PC-3 (cell line): Measurements from ENCODE around the gene PANK1. TPM values are rescaled to one million over a fixed set of nuclear protein-coding genes. Genes with fewer than 3 reads are reported as not detected.

ENCODE experiments used
- ATAC-seq: fragments of 200-7000 bp; cut with Tn5 transposase; 2 replicates; pipeline ENCODE4 v1.9.1; 2020; ENCODE audit warnings: mild to moderate bottlenecking, moderate library complexity
- BruUV-seq: library from RNA; stranded (reverse); fragments of 400-500 nt; replicated peaks from 2 replicates; lab custom pipeline; 2021; lab: Mats Ljungman, UMichigan
- CTCF ChIA-PET: fragments of 300-600 bp; sonication (Branson Sonifier 250); formaldehyde crosslinking; loops from one replicate; lab custom pipeline; 2022; ENCODE audit warnings: antibody characterized with exemption; lab: Charles Lee
- POLR2A ChIA-PET: fragments of 300-600 bp; sonication (Branson Sonifier 250); formaldehyde crosslinking; loops from one replicate; lab custom pipeline; 2022; ENCODE audit warnings: antibody characterized with exemption; ENCODE audit not compliant: unreplicated experiment; lab: Charles Lee
- DNase-seq: peaks from one replicate; pipeline ENCODE4 v3.0.0-alpha.2; 2015
- H2AFZ ChIP-seq: fragments of 300-600 bp; sonication (generic); 2 replicates; pipeline ENCODE4 v1.6.0; 2016; ENCODE audit warnings: antibody characterized with exemption, low read length
- H3F3A ChIP-seq: fragments of 300-600 bp; sonication (generic); one replicate; pipeline ENCODE4 v1.6.0; 2017; ENCODE audit warnings: antibody characterized with exemption, low read length, control low read depth, mild to moderate bottlenecking; ENCODE audit not compliant: unreplicated experiment
- H3K27ac ChIP-seq: fragments of 300-600 bp; sonication (generic); 2 replicates; pipeline ENCODE4 v1.5.1; 2016; ENCODE audit warnings: mild to moderate bottlenecking, low read length
- H3K27me3 ChIP-seq: fragments of 300-600 bp; sonication (generic); 2 replicates; pipeline ENCODE4 v1.6.1; 2016; ENCODE audit warnings: low read length, mixed read lengths
- H3K36me3 ChIP-seq: fragments of 300-600 bp; sonication (generic); 2 replicates; pipeline ENCODE4 v1.6.1; 2016; ENCODE audit warnings: low read depth, mixed run types, low read length, mixed read lengths
- H3K4me1 ChIP-seq: fragments of 300-600 bp; sonication (generic); 2 replicates; pipeline ENCODE4 v1.5.1; 2016; ENCODE audit warnings: low read length; ENCODE audit not compliant: insufficient read depth
- H3K4me2 ChIP-seq: fragments of 300-600 bp; sonication (generic); 2 replicates; pipeline ENCODE4 v1.6.0; 2016; ENCODE audit warnings: low read length
- H3K4me3 ChIP-seq: fragments of 300-600 bp; sonication (generic); 2 replicates; pipeline ENCODE4 v1.5.1; 2016; ENCODE audit warnings: mild to moderate bottlenecking, low read length, mixed read lengths
- H3K79me2 ChIP-seq: fragments of 300-600 bp; sonication (generic); 2 replicates; pipeline ENCODE4 v1.6.1; 2017; ENCODE audit warnings: low read length, mixed read lengths
- H3K9ac ChIP-seq: fragments of 300-600 bp; sonication (generic); 2 replicates; pipeline ENCODE4 v1.6.0; 2016; ENCODE audit warnings: mild to moderate bottlenecking, low read length
- H3K9me2 ChIP-seq: fragments of 300-600 bp; sonication (generic); replicated peaks from 2 replicates; pipeline ENCODE4 v1.6.1; 2016; ENCODE audit warnings: mixed run types, low read length, mixed read lengths
- H3K9me3 ChIP-seq: fragments of 300-600 bp; sonication (generic); 2 replicates; pipeline ENCODE4 v1.6.1; 2016; ENCODE audit warnings: low read length, mixed read lengths
- H4K20me1 ChIP-seq: fragments of 300-600 bp; sonication (generic); 2 replicates; pipeline ENCODE4 v1.6.1; 2016; ENCODE audit warnings: low read length, mixed read lengths
- EZH2 ChIP-seq: fragments of 300-600 bp; sonication (generic); IDR thresholded peaks from one replicate; pipeline ENCODE4 v1.6.1; 2017; ENCODE audit warnings: antibody characterized with exemption, mild to moderate bottlenecking, low read length; ENCODE audit not compliant: unreplicated experiment
- EZH2phosphoT487 ChIP-seq: fragments of 300-600 bp; sonication (generic); IDR thresholded peaks from 2 replicates; pipeline ENCODE4 v1.6.1; 2018; ENCODE audit warnings: mild to moderate bottlenecking, antibody characterized with exemption, low read length, borderline replicate concordance
- intact Hi-C: fragments of 100-400 bp; cut with micrococcal nuclease; formaldehyde crosslinking; loops from 2 replicates; pipeline ENCODE4 v1.9.0; 2023
- total RNA-seq: library from RNA; depleted of rRNA; stranded (reverse); fragments of >200 nt; gene quantifications from 2 replicates; pipeline ENCODE4 v1.2.3, GENCODE V29; 2014
- TF ChIP-seq, protein P1 (sequence below): fragments of 300-600 bp; sonication (generic); conservative IDR thresholded peaks from 2 replicates; pipeline ENCODE4 v1.5.1; 2017; ENCODE audit warnings: antibody characterized with exemption, low read depth, mild to moderate bottlenecking, low read length

PANK1 gene
- total RNA-seq, 1 experiment from 2014 or later = 3.9 TPM

DNA sequence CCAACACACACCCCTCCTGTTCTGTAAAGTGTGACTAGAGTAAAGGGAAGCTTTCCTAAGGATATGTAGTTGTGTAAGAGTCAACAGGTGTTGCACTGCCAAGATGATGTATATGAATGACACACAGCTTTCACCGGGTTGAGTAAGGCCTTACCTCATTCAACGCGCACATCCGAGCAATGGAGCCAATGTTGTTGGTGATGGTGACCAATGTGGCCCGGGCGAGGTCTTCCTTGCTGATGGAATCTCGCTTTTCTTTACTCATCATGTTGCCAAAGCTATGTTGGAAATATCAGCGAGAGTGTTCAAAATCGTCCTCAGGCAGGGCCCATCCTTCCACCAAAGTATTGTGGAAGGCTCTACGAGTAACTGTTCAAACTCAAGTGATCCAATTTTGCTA lies 52.0 kb downstream of the PANK1 start:
- Histone ChIP-seq H3K36me3 (peaks cover 1% of the 10 kb centered on the region; the same call in 1 of the 2 replicates), H3K27ac (no peak overlapping the region), H3K4me2 (no peak overlapping the region), H3K79me2 (no peaks in the 10 kb centered on the region), H3F3A (no peaks in the 10 kb centered on the region), H3K27me3 (no peaks in the 10 kb centered on the region), H3K9me3 (no peaks in the 10 kb centered on the region), H3K4me3 (no peak overlapping the region), H2AFZ (no peak overlapping the region), H3K9ac (no peak overlapping the region), H3K9me2 (no peaks in the 10 kb centered on the region), H3K4me1 (peaks cover 16% of the 10 kb centered on the region), H4K20me1 (no peaks in the 10 kb centered on the region)
- POLR2A ChIA-PET = no interaction called here
- CTCF ChIA-PET = no interaction called here
- BruUV-seq = no TSS peak
- intact Hi-C loops = no loop called here
- DNase-seq = no peak
- no peak for ATAC-seq
- TF ChIP-seq, protein P1, sequence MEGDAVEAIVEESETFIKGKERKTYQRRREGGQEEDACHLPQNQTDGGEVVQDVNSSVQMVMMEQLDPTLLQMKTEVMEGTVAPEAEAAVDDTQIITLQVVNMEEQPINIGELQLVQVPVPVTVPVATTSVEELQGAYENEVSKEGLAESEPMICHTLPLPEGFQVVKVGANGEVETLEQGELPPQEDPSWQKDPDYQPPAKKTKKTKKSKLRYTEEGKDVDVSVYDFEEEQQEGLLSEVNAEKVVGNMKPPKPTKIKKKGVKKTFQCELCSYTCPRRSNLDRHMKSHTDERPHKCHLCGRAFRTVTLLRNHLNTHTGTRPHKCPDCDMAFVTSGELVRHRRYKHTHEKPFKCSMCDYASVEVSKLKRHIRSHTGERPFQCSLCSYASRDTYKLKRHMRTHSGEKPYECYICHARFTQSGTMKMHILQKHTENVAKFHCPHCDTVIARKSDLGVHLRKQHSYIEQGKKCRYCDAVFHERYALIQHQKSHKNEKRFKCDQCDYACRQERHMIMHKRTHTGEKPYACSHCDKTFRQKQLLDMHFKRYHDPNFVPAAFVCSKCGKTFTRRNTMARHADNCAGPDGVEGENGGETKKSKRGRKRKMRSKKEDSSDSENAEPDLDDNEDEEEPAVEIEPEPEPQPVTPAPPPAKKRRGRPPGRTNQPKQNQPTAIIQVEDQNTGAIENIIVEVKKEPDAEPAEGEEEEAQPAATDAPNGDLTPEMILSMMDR = no peak
- TF ChIP-seq EZH2phosphoT487 (no peak), EZH2 (no peak)

DNA sequence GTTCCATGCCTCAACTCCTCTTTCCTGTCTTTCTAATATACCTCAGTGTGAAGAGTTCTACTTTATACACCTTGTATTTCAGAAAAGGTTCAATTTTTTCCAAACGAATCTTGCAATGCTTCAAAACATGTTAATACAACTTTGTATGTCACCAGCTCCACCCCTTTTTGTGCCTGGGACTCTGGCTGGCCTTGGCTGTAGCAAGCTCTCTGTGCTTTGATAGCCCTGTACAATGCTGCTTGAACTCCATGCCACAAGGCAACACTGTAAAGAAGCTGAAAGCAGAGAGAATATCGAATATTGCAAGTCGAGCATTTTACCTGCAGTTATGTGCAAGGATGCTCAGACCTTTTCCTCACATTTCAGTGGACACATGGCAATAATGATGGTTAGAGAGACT lies 52.5 kb downstream of the PANK1 start:
- no peak overlapping the region for H2AFZ ChIP-seq
- H3K27ac ChIP-seq = no peak overlapping the region
- no peaks in the 10 kb centered on the region for H3K9me2 ChIP-seq
- peaks cover 4% of the 10 kb centered on the region; the same call in 1 of the 2 replicates for H3K36me3 ChIP-seq
- H3K4me2 ChIP-seq = no peak overlapping the region
- H3K27me3 ChIP-seq = no peaks in the 10 kb centered on the region
- ChIA-PET POLR2A (no interaction called here), CTCF (no interaction called here)
- intact Hi-C loops = no loop called here
- no peaks in the 10 kb centered on the region for H3K79me2 ChIP-seq
- H3K4me3 ChIP-seq = no peak overlapping the region
- no peak for TF ChIP-seq EZH2
- TF ChIP-seq, protein P1 = no peak
- no peak for TF ChIP-seq EZH2phosphoT487
- no peaks in the 10 kb centered on the region for H4K20me1 ChIP-seq
- no peaks in the 10 kb centered on the region for H3K9me3 ChIP-seq
- no peak for DNase-seq
- H3K4me1 ChIP-seq = peaks cover 16% of the 10 kb centered on the region
- ATAC-seq = no peak
- no peaks in the 10 kb centered on the region for H3F3A ChIP-seq
- no peak overlapping the region for H3K9ac ChIP-seq
- BruUV-seq = no TSS peak

DNA sequence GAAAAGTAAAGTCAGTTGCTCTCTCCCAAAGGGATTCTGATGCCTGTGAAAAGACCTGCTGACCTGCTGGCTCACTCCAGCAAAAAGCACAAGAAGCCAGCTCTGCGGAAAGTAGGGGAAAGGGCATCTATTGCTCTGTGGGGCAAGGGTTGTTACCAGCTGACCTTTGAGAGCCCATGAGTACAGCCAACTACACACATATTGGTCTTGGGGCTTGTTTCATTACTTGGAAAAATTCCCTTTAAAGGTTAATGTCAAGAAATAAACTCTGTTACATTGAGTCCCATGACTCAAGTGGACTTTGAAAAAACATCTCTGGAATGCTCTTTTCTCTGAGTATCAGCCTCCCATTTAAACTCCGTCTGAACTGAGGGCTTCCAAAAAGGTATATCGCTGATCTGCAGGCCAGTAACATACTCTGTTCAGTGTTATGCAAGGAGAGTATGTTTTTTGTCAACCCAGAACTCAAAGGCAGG lies 53.2 kb downstream of the PANK1 start:
- no peak overlapping the region for H3K9ac ChIP-seq
- no peak overlapping the region for H2AFZ ChIP-seq
- no peak overlapping the region for H3K4me3 ChIP-seq
- no peaks in the 10 kb centered on the region for H3K9me2 ChIP-seq
- peaks cover 4% of the 10 kb centered on the region; the same call in 1 of the 2 replicates for H3K36me3 ChIP-seq
- intact Hi-C loops = no loop called here
- DNase-seq = no peak
- POLR2A ChIA-PET = no interaction called here
- no peaks in the 10 kb centered on the region for H3F3A ChIP-seq
- no peaks in the 10 kb centered on the region for H3K9me3 ChIP-seq
- H3K27ac ChIP-seq = no peak overlapping the region
- peaks cover 16% of the 10 kb centered on the region for H3K4me1 ChIP-seq
- H4K20me1 ChIP-seq = no peaks in the 10 kb centered on the region
- TF ChIP-seq EZH2phosphoT487 (no peak), EZH2 (no peak)
- TF ChIP-seq, protein P1 = no peak
- H3K4me2 ChIP-seq = no peak overlapping the region
- CTCF ChIA-PET = no interaction called here
- ATAC-seq = no peak
- H3K27me3 ChIP-seq = no peaks in the 10 kb centered on the region
- no TSS peak for BruUV-seq
- no peaks in the 10 kb centered on the region for H3K79me2 ChIP-seq
